ENCODE data around the gene TSPOAP1.

TSPOAP1 gene

GRCh38 chr17:58324056-58324408, 4.6 kb downstream of the TSPOAP1 start:
- no peak overlapping the region for H3K27ac ChIP-seq
- peak overlapping the region; percentile 57 to 62 for H3K4me3 ChIP-seq (ENCODE audit: low read depth in 1 of 2, low read length in 1 of 2)
- H3K9me3 ChIP-seq, result no peaks in the 10 kb centered on the region
- H3K36me3 ChIP-seq, result no peaks in the 10 kb centered on the region
- peaks cover 32% of the 10 kb centered on the region for H3K27me3 ChIP-seq
- peaks cover 52 to 53% of the 10 kb centered on the region in 2 experiments for H3K4me1 ChIP-seq (ENCODE audit: control insufficient read depth in 1 of 2, insufficient read depth in 1 of 2, low read depth in 1 of 2, low read length in 1 of 2)
- TF ChIP-seq CTCF (IDR thresholded peaks at IDR 0.05), result no peak

GRCh38 chr17:58323366-58324055, 5.1 kb downstream of the TSPOAP1 start:
- Histone ChIP-seq H3K27me3 (peaks cover 32% of the 10 kb centered on the region), H3K4me3 (ENCODE audit: low read depth in 1 of 2, low read length in 1 of 2) (no peak overlapping the region)
- TF ChIP-seq CTCF (IDR thresholded peaks at IDR 0.05), result no peak

GRCh38 chr17:58322581-58323185, 5.9 kb downstream of the TSPOAP1 start:
- H3K27me3 ChIP-seq, result peaks cover 32% of the 10 kb centered on the region
- no peaks in the 10 kb centered on the region for H3K36me3 ChIP-seq
- H3K4me3 ChIP-seq (ENCODE audit: low read depth in 1 of 2, low read length in 1 of 2), result no peak overlapping the region
- no peak for TF ChIP-seq CTCF (IDR thresholded peaks at IDR 0.05)
- H3K4me1 ChIP-seq (ENCODE audit: control insufficient read depth in 1 of 2, insufficient read depth in 1 of 2, low read depth in 1 of 2, low read length in 1 of 2), result peaks cover 39 to 40% of the 10 kb centered on the region in 2 experiments
- no peak overlapping the region for H3K27ac ChIP-seq
- H3K9me3 ChIP-seq, result no peaks in the 10 kb centered on the region

More at GRCh38 chr17:58323366-58324055, 5.1 kb downstream of the TSPOAP1 start:
- Histone ChIP-seq H3K9me3 (no peaks in the 10 kb centered on the region), H3K36me3 (no peaks in the 10 kb centered on the region), H3K27ac (no peak overlapping the region), H3K4me1 (ENCODE audit: control insufficient read depth in 1 of 2, insufficient read depth in 1 of 2, low read depth in 1 of 2, low read length in 1 of 2) (peaks cover 47 to 48% of the 10 kb centered on the region in 2 experiments)

GRCh38 chr17:58321571-58322525, 6.7 kb downstream of the TSPOAP1 start:
- H3K4me3 ChIP-seq (ENCODE audit: low read depth in 1 of 2, low read length in 1 of 2), result no peak overlapping the region
- no peak overlapping the region for H3K27ac ChIP-seq
- TF ChIP-seq CTCF (IDR thresholded peaks at IDR 0.05), result no peak
- peaks cover 31 to 38% of the 10 kb centered on the region in 2 experiments for H3K4me1 ChIP-seq (ENCODE audit: control insufficient read depth in 1 of 2, insufficient read depth in 1 of 2, low read depth in 1 of 2, low read length in 1 of 2)
- peaks cover 32% of the 10 kb centered on the region for H3K27me3 ChIP-seq
- H3K36me3 ChIP-seq, result no peaks in the 10 kb centered on the region
- no peaks in the 10 kb centered on the region for H3K9me3 ChIP-seq

GRCh38 chr17:58320570-58321323, 7.8 kb downstream of the TSPOAP1 start:
- no peak for TF ChIP-seq CTCF (IDR thresholded peaks at IDR 0.05)
- H3K4me3 ChIP-seq (ENCODE audit: low read depth in 1 of 2, low read length in 1 of 2), result no peak overlapping the region
- H3K9me3 ChIP-seq, result no peaks in the 10 kb centered on the region
- H3K27ac ChIP-seq, result no peak overlapping the region
- no peaks in the 10 kb centered on the region for H3K36me3 ChIP-seq
- peaks cover 32% of the 10 kb centered on the region for H3K27me3 ChIP-seq
- H3K4me1 ChIP-seq (ENCODE audit: control insufficient read depth in 1 of 2, insufficient read depth in 1 of 2, low read depth in 1 of 2, low read length in 1 of 2), result peaks cover 20 to 32% of the 10 kb centered on the region in 2 experiments
